LNCaP clone FGC (cell line): ENCODE data around the gene DRGX.

Experiments
- DNase-seq: peaks from one replicate; pipeline ENCODE4 v3.0.0-alpha.2; 2011; ENCODE audit warnings: low read depth
- H3K4me3 ChIP-seq: 2 replicates; pipeline ENCODE4 v1.5.1; 2011; ENCODE audit warnings: mild to moderate bottlenecking, low read depth, low read length, control low read depth
- CTCF ChIP-seq: IDR thresholded peaks from 2 replicates; pipeline ENCODE4 v1.5.1; 2012; ENCODE audit warnings: mild to moderate bottlenecking; ENCODE audit not compliant: control insufficient read depth, insufficient read depth; ENCODE audit errors: extremely low read depth

Gene DRGX

DNA sequence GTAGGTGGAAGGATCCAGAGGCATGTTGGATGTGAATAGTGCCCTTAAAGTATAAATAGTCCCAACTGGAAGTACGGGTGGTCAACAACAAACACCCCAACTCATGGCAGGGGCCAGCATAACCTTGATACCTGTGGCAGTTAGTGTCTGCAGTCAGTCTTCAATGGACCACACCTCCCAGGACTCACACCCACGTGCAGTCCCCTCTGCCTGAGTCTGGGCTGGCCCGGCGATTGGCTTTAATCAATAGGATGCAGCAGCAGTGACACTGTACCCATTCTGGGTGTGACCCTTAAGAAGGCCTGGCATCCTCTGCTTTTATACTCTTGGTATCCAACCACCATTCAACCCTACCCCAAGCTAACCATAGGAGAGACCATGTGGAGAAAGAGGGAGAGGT, 18.6 kb downstream of the DRGX start:
- H3K4me3 ChIP-seq, result no peak overlapping the region
- TF ChIP-seq CTCF, result no peak
- no peak for DNase-seq

- H3K4me3 ChIP-seq, result no peak overlapping the region
- TF ChIP-seq CTCF, result no peak
- no peak for DNase-seq
Measured at GRCh38 chr10:49375611-49376010, 20.3 kb downstream of the DRGX start.

- no peak overlapping the region for H3K4me3 ChIP-seq
- DNase-seq, result peak; percentile 79
- TF ChIP-seq CTCF, result no peak
Measured at GRCh38 chr10:49374740-49375139, 21.1 kb downstream of the DRGX start.

DNA sequence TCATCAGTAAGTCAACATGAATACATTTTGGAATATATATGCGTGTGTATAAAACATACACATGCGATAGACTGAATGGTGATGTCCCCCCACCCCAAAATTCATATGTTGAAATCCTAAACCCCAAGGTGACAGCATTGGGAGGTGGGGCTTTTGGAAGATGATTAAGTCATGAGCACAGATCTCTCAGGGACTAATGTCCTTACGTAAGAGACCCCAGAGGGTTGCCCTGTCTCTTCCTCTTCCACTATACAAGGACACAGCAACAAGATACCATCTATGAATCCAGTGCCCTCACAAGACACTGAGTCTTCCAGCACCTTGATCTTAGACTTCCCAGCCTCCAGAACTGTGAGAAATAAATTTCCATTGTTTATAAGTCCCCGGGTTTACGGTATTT, 22.5 kb downstream of the DRGX start:
- H3K4me3 ChIP-seq, result no peak overlapping the region
- DNase-seq, result no peak
- TF ChIP-seq CTCF, result no peak

DNA sequence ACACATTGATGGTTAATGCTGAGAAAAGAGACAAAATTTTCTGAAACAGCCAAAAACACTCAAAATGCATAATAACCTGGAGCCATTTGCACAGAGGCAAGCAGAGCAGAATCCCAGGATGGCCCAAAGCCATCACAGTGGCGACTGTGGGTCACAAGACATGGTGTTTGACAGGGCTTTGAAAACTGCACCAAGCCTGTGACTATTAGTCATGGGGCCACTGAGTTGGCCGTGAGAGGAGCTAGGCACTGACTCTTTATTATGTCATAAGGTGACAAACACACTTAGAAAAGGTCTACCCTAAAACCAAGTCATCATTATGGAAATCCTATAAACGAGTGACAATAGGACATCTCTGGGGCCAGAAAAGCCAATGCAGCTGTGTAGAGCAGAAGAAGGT, 23.9 kb downstream of the DRGX start:
- DNase-seq, result no peak
- no peak for TF ChIP-seq CTCF
- no peak overlapping the region for H3K4me3 ChIP-seq

DNA sequence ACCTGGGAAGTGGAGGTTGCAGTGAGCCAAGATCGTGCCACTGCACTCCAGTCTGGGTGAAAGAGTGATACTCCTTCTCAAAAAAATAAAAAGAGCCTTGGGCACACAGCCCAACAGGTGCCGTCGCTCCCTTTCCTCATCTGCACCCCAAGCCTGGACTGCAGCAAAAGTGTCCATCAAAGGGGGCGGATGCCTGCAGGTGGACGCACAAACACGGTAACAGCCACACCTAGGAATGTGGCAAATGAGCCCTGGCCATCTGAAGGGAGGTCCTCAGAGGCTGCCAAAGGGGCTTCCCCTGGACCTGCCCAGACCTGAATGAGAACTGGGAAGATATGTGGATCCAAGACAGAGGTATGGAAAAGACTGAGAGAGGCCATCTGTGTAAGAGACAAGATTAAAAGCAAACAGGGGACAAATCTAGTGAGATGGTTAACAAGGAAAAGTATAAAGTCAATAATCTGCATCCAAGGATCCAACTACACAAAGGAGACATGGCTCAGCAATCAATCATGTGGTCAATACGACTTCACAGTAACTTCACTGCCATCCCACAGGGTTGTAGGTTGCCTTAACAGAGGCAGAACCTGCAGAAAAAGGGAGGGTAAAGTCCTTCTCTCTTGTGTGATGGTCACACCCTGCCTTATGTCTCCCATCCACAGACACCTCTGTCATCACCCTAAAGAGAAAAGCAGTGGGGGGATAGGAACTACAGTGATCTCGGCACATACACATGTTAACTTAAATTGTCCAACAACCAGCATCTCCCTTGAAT, 25.4 kb downstream of the DRGX start:
- no peak for TF ChIP-seq CTCF
- H3K4me3 ChIP-seq, result no peak overlapping the region
- no peak for DNase-seq
